ENCODE results near the gene LCOR.
A peak's percentile ranks its signal among the peaks of the same experiment; 100 is the strongest.
"Not testable (repeated sequence)": the region's sequence is repeated elsewhere in the genome, so short reads cannot be mapped to it uniquely, and the experiment has no call there.

Gene LCOR

DNA sequence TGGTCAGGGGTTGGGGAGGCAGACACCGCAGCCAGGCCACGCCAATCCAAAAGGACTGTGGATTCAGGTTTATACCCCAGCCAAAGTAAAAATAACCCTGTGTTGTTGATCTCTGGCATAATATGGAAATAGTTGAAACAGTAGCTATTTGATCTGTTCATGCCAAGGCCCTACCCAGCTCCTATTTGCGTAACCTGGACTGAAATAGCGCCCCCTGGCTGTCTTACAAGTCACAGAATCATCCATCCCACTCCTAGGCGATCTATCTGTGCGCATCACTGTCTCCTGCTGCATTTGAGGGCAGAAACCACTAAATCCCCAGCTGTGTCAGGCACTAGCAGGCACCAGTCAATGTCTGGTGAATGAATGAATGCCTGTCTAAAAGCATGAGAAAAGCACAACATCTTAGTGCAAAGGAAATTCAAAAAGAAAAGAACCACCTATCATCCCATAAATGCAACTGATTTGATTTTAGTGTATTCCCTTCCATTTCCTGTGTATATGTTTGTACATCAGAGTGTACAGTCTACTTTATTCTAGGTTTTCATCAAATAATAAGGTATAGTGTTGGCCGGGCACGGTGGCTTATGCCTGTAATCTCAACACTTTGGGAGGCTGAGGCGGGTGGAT, 193.6 kb downstream of the LCOR start:
- DNase-seq (ENCODE audit: low spot score in 2 of 2) (peak; percentile 44 to 68), ATAC-seq (peak; percentile 75)
- Mint-ChIP-seq H3K27ac (no peak overlapping the region), H3K36me3 (no peaks in the 10 kb centered on the region), H3K4me3 (no peak overlapping the region), H3K4me1 (peaks cover 9% of the 10 kb centered on the region), H3K9me3 (no peaks in the 10 kb centered on the region)

DNA sequence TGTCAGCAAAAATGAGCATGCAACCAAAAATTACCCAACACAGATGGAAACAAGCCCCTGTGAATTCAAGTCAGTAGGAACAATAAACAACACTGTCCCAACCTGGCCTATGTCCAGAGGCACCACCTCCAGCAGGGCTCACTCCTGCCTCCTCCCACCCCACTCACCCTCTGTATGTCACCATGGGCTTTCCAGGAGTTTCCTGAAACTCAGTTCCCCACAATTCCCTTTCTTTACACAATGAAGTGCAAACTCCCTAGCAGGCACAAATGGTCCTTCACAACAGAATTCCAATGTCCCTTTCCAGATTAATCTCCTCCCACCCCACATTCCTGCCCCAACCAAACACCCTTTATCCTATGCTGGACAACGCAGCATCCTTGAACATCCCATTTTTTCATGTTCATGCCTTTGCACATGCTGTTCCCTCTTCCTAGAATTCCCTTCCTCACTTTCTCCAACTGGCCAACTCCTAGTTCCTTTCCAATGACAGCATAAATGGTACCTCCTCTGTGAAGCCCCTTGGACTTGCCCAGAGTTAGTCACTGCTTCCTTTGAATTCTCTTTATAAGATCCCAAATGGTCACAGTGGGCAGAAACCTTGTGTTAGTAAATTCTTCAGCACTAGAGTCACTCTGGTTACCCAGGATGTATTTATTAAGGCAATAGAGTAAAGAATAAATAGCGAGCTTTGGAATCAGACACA, 196.2 kb downstream of the LCOR start:
- DNase-seq (ENCODE audit: low spot score in 2 of 2), result no peak
- no peaks in the 10 kb centered on the region for H3K36me3 Mint-ChIP-seq
- H3K4me3 Mint-ChIP-seq, result no peak overlapping the region
- no peak for ATAC-seq
- H3K4me1 Mint-ChIP-seq, result no peaks in the 10 kb centered on the region
- H3K9me3 Mint-ChIP-seq, result no peaks in the 10 kb centered on the region
- H3K27ac Mint-ChIP-seq, result no peak overlapping the region

- ATAC-seq, result no peak
- no peak overlapping the region for H3K4me3 Mint-ChIP-seq
- no peak for DNase-seq (ENCODE audit: low spot score in 2 of 2)
- H3K27ac Mint-ChIP-seq, result no peak overlapping the region
- H3K4me1 Mint-ChIP-seq, result no peaks in the 10 kb centered on the region
- no peaks in the 10 kb centered on the region for H3K36me3 Mint-ChIP-seq
- no peaks in the 10 kb centered on the region for H3K9me3 Mint-ChIP-seq
Observed at GRCh38 chr10:97028832-97029178, 196.7 kb downstream of the LCOR start.

DNA sequence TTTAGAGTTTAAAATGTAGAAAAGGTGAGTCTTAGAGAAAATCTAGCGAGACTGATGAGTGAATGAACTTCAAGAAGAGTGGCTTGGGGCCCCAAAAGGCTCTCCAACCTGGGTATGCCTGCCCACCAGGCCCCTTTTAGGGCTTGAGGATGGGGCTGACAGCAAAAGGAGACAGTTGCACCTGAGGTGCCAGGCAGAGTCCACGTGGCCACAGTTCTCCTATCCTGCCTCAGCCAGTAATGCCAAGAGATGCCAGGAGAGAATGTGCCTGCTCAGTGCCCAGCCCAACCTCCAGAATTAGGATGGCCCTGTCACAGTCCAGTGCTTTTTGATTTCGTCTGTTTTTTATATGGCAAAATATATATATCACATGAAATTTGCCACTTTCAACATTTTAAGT, 197.2 kb downstream of the LCOR start:
- DNase-seq (ENCODE audit: low spot score in 2 of 2), result no peak
- Mint-ChIP-seq H3K4me1 (no peaks in the 10 kb centered on the region), H3K9me3 (no peaks in the 10 kb centered on the region), H3K36me3 (no peaks in the 10 kb centered on the region), H3K4me3 (no peak overlapping the region), H3K27ac (no peak overlapping the region)
- ATAC-seq, result no peak

DNA sequence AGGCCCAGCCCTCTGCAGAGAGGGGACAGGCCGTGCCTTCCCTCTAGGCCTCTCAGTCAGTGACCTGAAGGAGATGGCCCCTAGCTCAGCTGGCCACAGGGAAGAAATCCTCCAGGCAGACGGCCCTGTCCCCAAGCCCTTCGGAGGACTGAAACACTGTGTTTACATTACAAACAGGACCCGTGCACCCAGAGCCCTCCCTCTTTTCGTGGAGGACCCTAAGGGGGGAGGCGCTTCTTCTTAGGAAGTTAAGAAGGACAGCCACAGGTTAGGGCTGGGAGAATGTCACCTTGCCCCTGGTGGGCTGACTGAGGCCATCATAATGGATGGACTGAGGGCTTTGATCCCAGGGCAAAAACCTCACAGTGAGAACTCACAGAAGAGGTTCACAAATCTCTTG, 198.8 kb downstream of the LCOR start:
- Mint-ChIP-seq H3K27ac (no peak overlapping the region), H3K9me3 (no peaks in the 10 kb centered on the region), H3K4me1 (no peaks in the 10 kb centered on the region), H3K36me3 (no peaks in the 10 kb centered on the region), H3K4me3 (no peak overlapping the region)
- DNase-seq (ENCODE audit: low spot score in 2 of 2) (no peak), ATAC-seq (no peak)

DNA sequence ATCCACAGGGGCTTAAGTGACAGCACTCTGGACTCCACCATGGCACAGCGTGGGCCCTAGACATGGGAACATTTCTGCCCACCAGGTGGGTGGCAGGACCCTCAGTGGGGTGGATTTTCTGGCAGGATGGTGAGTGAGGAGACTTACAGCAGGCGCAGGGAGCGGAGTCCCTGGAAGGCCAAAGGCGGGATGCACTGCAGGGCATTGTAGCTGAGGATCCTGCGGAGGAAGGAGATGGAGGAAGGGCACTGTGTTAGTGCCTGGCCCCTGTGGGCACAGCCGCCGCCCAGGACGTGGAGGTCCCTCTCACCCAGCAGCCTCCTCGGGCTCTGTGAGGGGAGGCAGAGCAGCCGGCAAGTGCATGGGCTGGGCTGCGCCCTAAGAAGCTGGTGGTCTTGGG, 199.4 kb downstream of the LCOR start:
- H3K9me3 Mint-ChIP-seq, result no peaks in the 10 kb centered on the region
- no peaks in the 10 kb centered on the region for H3K36me3 Mint-ChIP-seq
- DNase-seq (ENCODE audit: low spot score in 2 of 2) (no peak), ATAC-seq (no peak)
- H3K4me1 Mint-ChIP-seq, result no peaks in the 10 kb centered on the region
- no peak overlapping the region for H3K27ac Mint-ChIP-seq
- H3K4me3 Mint-ChIP-seq, result no peak overlapping the region

DNA sequence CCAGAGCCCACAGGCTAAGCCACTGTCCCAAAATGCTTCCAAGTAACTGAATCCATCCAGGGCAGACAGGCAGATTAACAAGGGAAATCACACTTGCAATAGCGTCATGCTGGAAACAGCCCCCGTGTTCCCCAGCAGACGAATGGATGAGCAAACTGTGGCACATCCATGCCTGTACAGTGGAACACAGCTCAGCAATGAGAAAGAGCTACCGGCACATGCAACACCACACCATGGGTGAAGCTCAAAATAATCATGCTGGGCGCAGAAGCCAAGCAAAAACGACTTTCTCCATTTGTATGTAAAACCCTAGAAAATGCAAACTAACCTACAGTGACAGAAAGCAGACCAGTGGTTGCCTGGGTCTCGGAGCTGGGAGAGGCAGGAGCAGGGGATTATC, 200.5 kb downstream of the LCOR start:
- ATAC-seq, result no peak
- DNase-seq (ENCODE audit: low spot score in 2 of 2), result no peak
- no peak overlapping the region for H3K27ac Mint-ChIP-seq
- H3K9me3 Mint-ChIP-seq, result no peaks in the 10 kb centered on the region
- no peaks in the 10 kb centered on the region for H3K36me3 Mint-ChIP-seq
- no peak overlapping the region for H3K4me3 Mint-ChIP-seq
- peaks cover 9% of the 10 kb centered on the region for H3K4me1 Mint-ChIP-seq

GRCh38 chr10:97033841-97034240, 201.7 kb downstream of the LCOR start:
- H3K4me1 Mint-ChIP-seq, result peaks cover 18% of the 10 kb centered on the region
- H3K9me3 Mint-ChIP-seq, result not testable (repeated sequence)

GRCh38 chr10:97034301-97034700, 202.2 kb downstream of the LCOR start:
- DNase-seq (ENCODE audit: low spot score in 2 of 2) (no peak), ATAC-seq (no peak)
- Mint-ChIP-seq H3K4me1 (peaks cover 18% of the 10 kb centered on the region), H3K27ac (no peak overlapping the region), H3K4me3 (no peak overlapping the region), H3K9me3 (no peaks in the 10 kb centered on the region), H3K36me3 (no peaks in the 10 kb centered on the region)

More at GRCh38 chr10:97033841-97034240, 201.7 kb downstream of the LCOR start:
- H3K27ac Mint-ChIP-seq; H3K36me3 Mint-ChIP-seq; DNase-seq (ENCODE audit: low spot score in 2 of 2); ATAC-seq; H3K4me3 Mint-ChIP-seq: not testable (repeated sequence)

DNA sequence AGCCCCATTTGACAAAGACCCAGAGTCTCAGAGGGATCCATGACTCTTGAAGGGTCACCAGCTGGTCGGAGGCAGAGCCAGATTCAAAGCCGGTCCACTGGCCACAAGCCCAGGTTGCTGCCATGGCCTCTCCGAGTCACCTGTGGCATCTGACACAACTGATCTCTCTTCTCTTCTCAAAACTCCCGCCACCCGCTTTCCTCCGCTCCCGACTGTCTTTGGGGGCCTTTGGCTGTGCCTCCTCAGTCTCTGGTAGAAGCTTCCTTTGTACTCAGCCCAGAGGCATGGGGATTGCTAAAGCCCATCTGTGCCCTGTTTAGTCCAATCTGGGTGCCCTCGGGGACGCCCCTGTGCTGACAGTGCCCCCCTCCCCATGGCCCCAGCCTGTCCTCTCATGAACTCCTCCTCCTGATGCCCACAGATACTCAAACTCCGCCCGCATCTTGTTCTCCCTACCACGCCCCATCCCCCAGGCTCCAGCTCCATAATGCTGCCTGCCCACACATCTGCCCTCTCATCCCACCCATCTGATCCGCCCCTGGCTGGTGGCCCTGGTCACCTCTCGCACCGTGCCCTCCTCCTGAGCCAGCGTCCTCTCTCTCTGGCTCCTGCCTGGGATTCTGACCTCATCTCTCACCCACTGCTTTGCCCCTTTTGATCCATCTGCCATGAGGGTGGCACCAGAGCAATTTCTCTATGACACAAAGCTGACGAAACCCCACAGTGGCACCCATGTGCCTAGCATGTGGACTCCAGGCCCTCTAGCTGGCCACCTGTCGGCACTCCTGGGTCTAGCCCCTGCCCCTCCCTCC, 203.1 kb downstream of the LCOR start:
- Mint-ChIP-seq H3K4me1 (peaks cover 18% of the 10 kb centered on the region), H3K9me3 (no peaks in the 10 kb centered on the region), H3K4me3 (no peak overlapping the region), H3K36me3 (no peaks in the 10 kb centered on the region), H3K27ac (no peak overlapping the region)
- ATAC-seq, result no peak
- no peak for DNase-seq (ENCODE audit: low spot score in 2 of 2)

DNA sequence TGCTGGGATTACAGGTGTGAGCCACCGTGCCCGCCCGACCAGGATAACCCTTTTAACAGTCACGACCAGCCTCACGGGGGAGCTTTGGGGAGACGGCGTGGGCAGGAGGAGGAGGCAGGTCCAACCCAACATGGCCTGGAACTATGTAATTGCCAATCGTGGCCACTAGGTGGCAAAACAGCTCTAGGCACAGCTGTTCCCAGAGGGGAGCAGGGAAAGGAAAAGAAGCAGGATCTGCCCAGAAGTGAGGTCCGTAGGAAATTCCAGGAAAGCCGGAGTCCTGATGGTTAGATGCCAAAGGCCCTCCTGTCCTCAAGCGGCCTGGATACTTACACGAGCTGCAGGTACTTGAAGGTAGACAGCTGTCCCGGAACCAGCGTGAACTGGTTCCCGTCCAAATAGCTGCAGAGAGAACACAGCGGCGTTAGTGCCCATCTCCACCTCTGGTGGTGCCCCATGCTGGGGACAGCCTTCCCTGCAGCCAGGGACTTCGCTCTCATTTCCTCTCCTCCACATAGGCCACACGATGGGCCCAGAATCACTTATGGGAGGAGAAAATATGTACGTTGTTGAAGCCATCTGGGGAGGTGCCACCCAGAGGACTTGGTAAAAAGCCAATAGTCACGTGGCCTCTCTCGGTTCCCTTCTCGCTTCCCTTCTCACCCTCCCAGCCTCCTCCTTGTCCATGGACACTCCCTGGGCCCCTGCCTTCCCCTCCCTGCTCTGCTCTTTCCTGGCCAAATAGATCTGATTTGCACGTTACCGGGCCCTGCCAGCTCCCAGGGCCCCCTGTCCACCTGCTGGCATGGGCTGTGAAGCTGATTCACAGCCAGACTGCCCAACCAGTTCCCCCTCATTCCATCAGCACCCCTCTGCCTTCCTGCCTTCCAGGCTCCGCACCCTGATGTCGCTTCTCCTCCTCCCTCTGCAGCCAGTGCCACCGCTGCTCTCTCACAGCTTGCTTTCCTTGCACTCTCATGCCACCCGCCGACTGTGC, 205.6 kb downstream of the LCOR start:
- DNase-seq (ENCODE audit: low spot score in 2 of 2), result peak; percentile 65 to 86
- Mint-ChIP-seq H3K27ac (peak overlapping the region; percentile 30), H3K36me3 (no peaks in the 10 kb centered on the region), H3K9me3 (no peaks in the 10 kb centered on the region), H3K4me3 (peak overlapping the region; percentile 57), H3K4me1 (peaks cover 18% of the 10 kb centered on the region)
- peak; percentile 79 for ATAC-seq

GRCh38 chr10:97038688-97039087, 206.6 kb downstream of the LCOR start:
- no peaks in the 10 kb centered on the region for H3K9me3 Mint-ChIP-seq
- peak overlapping the region; percentile 57 for H3K4me3 Mint-ChIP-seq
- no peak for DNase-seq (ENCODE audit: low spot score in 2 of 2)
- H3K4me1 Mint-ChIP-seq, result peaks cover 18% of the 10 kb centered on the region
- no peak for ATAC-seq
- no peaks in the 10 kb centered on the region for H3K36me3 Mint-ChIP-seq
- no peak overlapping the region for H3K27ac Mint-ChIP-seq

DNA sequence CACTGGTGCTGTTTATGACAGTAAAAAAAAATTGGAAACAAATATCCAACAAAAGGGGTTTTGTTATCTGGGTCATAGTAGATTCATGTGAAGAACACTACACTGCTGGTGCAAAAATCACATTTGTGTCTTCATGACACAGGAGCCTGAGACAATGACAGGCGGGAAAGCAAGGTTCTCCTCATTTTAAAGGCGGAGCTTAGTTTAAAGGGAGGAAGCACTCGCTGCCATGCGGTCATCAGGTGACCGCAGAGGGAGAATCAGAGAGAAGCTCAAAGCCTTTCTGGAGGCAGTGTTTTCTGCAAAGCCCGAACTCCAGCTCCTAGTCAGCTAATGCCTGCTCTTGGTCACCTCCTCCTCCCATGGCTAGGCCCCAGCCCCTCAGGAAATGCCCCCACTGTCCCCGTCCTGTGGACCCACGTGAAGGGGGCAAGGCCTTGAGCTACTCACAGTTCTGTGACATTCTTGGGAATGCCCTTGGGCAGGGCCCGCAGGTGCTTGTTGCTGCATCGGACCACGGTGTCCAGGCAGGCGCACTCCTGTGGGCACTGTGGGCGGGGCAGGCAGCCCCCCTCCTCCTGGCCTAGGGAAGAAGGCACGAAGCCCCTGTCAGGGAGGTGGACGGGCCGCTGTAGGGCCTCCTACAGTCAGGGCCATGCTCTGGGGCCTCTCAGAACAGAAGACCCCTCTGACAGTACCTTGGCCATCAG, 207.6 kb downstream of the LCOR start:
- no peak overlapping the region for H3K27ac Mint-ChIP-seq
- no peak for ATAC-seq
- DNase-seq (ENCODE audit: low spot score in 2 of 2), result no peak
- H3K4me1 Mint-ChIP-seq, result peaks cover 18% of the 10 kb centered on the region
- no peaks in the 10 kb centered on the region for H3K9me3 Mint-ChIP-seq
- no peak overlapping the region for H3K4me3 Mint-ChIP-seq
- no peaks in the 10 kb centered on the region for H3K36me3 Mint-ChIP-seq

- DNase-seq (ENCODE audit: low spot score in 2 of 2) (no peak), ATAC-seq (no peak)
- Mint-ChIP-seq H3K4me1 (peaks cover 18% of the 10 kb centered on the region), H3K36me3 (no peaks in the 10 kb centered on the region), H3K9me3 (no peaks in the 10 kb centered on the region), H3K27ac (no peak overlapping the region), H3K4me3 (no peak overlapping the region)
Observed at GRCh38 chr10:97040248-97040584, 208.1 kb downstream of the LCOR start.
